Thoracic aorta (tissue), 2 donors: ENCODE results near the gene UGT1A6. TPM values are rescaled to one million over a fixed set of nuclear protein-coding genes. Genes with fewer than 3 reads are reported as not detected.
"Not testable (repeated sequence)": the region's sequence is repeated elsewhere in the genome, so short reads cannot be mapped to it uniquely, and the experiment has no call there.

Experiments used
- ATAC-seq: fragments of 150-250 bp; one replicate; pipeline ENCODE4 v1.8.0; 2017; ENCODE audit warnings: low read depth; ENCODE audit not compliant: insufficient number of reproducible peaks, low FRiP score
- DNase-seq: peaks from one replicate; pipeline ENCODE4 v3.0.0-alpha.2; 2020; ENCODE audit warnings: low spot score
- H3K27ac ChIP-seq, 2 donors: fragments of 200-600 bp; sonication (generic); 1 replicate in 1 of 2; 2 replicates in 1 of 2; pipeline ENCODE4 v1.5.1; 2016; ENCODE audit warnings: mild to moderate bottlenecking in 2 of 2, moderate library complexity in 2 of 2
- H3K27me3 ChIP-seq: fragments of 200-600 bp; sonication (generic); replicated peaks from 2 replicates; pipeline ENCODE4 v1.6.0; 2016; ENCODE audit warnings: mild to moderate bottlenecking; ENCODE audit not compliant: insufficient read depth
- H3K36me3 ChIP-seq: fragments of 200-600 bp; sonication (generic); one replicate; pipeline ENCODE4 v1.5.1; 2016
- H3K4me1 ChIP-seq, 2 donors: fragments of 200-600 bp; sonication (generic); 1 replicate in 1 of 2; 2 replicates in 1 of 2; pipeline versions ENCODE4 v1.5.1 to v1.6.0; 2016; ENCODE audit warnings: low read depth in 2 of 2, mild to moderate bottlenecking in 1 of 2; ENCODE audit not compliant: control insufficient read depth in 1 of 2
- H3K4me3 ChIP-seq: fragments of 200-600 bp; sonication (generic); 2 replicates; pipeline ENCODE4 v1.5.1; 2016; ENCODE audit warnings: mild to moderate bottlenecking
- H3K9me3 ChIP-seq: fragments of 200-600 bp; sonication (generic); 2 replicates; pipeline ENCODE4 v1.5.1; 2016
- CTCF ChIP-seq: fragments of 200-600 bp; sonication (generic); IDR thresholded peaks from one replicate; pipeline ENCODE4 v1.5.1; 2019; ENCODE audit warnings: antibody characterized with exemption
- total RNA-seq, 2 donors: library from RNA; depleted of rRNA; stranded (reverse); fragments of >200 nt; gene quantifications; one replicate each; pipeline versions ENCODE4 v1.1.0 to v1.2.3, GENCODE V29; 2016

Gene UGT1A6
- total RNA-seq, 2 donors from 2014 or later: not detected

DNA sequence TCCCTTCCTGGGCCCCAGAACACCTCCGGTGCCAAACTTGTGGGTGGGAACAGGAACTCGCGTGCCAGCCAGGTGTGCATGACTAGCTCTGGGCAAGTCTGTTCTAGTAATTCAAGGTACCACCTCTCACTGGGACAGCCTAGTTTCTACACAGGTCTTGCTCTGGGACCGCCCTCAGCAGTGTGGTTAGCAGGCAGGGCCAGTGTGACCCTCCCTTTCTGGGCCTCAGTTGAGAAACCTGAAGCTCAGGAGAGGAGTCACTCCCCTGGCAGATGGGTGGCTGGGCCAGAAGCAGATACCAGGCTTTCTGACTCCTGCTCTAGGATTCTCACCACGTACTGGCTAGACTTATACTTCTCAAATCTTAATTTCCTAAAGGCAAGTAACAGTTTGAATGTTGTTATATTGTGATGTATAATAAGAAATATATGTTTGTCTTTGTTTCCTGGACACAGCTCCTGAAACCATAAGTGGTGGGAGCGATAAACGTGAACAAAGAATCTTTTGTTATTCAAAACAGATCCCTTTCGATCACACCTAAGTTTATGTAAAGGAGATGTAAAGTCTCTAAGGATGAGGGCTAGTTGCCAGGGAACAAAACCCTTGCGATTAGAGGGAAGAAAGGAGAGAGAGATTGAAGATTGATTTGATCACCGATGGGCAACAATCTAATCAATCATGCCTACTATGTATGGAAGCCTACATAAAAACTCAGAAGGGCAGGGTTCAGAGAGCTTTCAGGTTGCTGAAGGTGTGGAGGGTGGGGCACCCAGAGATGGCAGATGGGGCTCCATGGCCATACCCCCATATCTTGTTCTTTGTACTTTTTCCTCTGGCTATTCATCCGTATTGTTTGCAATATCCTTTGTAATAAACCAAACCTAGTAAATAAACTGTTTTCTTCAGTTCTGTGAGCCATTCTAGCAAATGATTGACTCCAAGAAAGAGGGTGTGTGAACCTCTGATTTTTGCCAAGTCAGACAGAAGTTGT is 952 bp upstream of the UGT1A6 start:
- no peak overlapping the region for H3K4me3 ChIP-seq
- no peak for TF ChIP-seq CTCF
- H3K27ac ChIP-seq: no peak overlapping the region
- H3K9me3 ChIP-seq: no peaks in the 10 kb centered on the region
- H3K27me3 ChIP-seq: no peaks in the 10 kb centered on the region
- H3K4me1 ChIP-seq: no peaks in the 10 kb centered on the region
- no peaks in the 10 kb centered on the region for H3K36me3 ChIP-seq
- DNase-seq (no peak), ATAC-seq (no peak)

DNA sequence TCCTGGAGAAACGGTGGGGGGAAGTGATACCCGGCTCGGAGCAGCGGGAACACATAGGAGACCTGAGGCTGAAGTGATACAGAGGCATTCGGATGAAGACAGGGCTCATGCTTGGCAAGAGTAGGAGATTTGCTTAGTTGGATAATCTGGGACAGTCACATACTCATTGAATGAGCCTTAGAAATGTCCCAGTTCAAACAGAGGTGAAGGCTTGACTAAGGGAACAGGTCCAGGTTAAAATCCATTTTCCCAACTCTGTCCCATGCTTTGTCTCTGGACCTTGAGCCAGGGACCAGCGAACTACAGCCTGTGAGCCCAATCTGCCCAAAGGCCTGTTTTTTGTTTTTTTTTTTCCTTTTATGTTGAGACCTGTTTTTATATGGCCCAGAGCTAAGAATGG is 1.3 kb downstream of the UGT1A6 start:
- ATAC-seq (no peak), DNase-seq (no peak)
- no peak overlapping the region for H3K27ac ChIP-seq
- H3K9me3 ChIP-seq: no peaks in the 10 kb centered on the region
- H3K4me3 ChIP-seq: no peak overlapping the region
- no peaks in the 10 kb centered on the region for H3K4me1 ChIP-seq
- no peaks in the 10 kb centered on the region for H3K27me3 ChIP-seq
- TF ChIP-seq CTCF: no peak
- H3K36me3 ChIP-seq: no peaks in the 10 kb centered on the region

DNA sequence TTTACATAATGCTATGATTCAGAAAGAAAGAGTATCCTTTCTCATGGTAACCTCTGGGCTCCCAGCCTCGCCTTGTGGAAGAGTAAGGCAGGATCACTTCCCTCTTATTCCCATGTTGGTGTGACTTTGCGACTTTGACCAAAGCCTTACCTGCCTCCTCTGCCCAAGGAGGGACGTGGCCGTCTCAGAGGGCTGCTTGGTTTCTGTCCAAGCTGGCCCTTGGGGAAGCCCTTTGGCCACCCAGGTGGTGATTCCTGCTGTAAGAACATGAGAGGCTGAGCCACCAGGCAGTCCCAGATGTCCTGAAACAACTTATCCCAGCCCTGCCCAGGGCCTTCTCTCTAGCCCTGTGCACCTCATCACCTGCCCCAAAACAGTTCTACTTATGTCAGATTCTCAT is 6.0 kb downstream of the UGT1A6 start:
- Histone ChIP-seq H3K4me1 (peaks cover 0 to 5% of the 10 kb centered on the region in 2 donors), H3K36me3 (no peaks in the 10 kb centered on the region), H3K27ac (no peak overlapping the region), H3K9me3 (no peaks in the 10 kb centered on the region), H3K27me3 (no peaks in the 10 kb centered on the region), H3K4me3 (no peak overlapping the region)
- no peak for DNase-seq
- no peak for ATAC-seq
- no peak for TF ChIP-seq CTCF

GRCh38 chr2:233699424-233700027 is 6.8 kb downstream of the UGT1A6 start:
- Histone ChIP-seq H3K9me3 (no peaks in the 10 kb centered on the region), H3K4me3 (no peak overlapping the region), H3K27me3 (no peaks in the 10 kb centered on the region), H3K36me3 (no peaks in the 10 kb centered on the region), H3K27ac (peak overlapping the region in 1 of 2 donors; percentile 18), H3K4me1 (peaks cover 0 to 5% of the 10 kb centered on the region in 2 donors)
- DNase-seq (no peak), ATAC-seq (no peak)
- TF ChIP-seq CTCF: no peak

GRCh38 chr2:233700028-233700635 is 7.4 kb downstream of the UGT1A6 start:
- DNase-seq: no peak
- peak; percentile 76 for ATAC-seq
- peaks cover 0 to 5% of the 10 kb centered on the region in 2 donors for H3K4me1 ChIP-seq
- peak overlapping the region in 1 of 2 donors; percentile 18 for H3K27ac ChIP-seq
- TF ChIP-seq CTCF: no peak
- no peaks in the 10 kb centered on the region for H3K36me3 ChIP-seq
- H3K9me3 ChIP-seq: no peaks in the 10 kb centered on the region
- no peak overlapping the region for H3K4me3 ChIP-seq
- H3K27me3 ChIP-seq: no peaks in the 10 kb centered on the region

- not testable (repeated sequence) for DNase-seq, ATAC-seq, H3K4me3 ChIP-seq, H3K9me3 ChIP-seq, H3K4me1 ChIP-seq, H3K36me3 ChIP-seq, H3K27me3 ChIP-seq, H3K27ac ChIP-seq
Observed at GRCh38 chr2:233700842-233701241, 8.2 kb downstream of the UGT1A6 start.
